NCI-H526 (cell line): ENCODE data around the gene MEGF11.

Experiments
- DNase-seq, 2 experiments: peaks; one replicate each; lab custom pipeline; 2025; lab: John Stamatoyannopoulos, UW

Gene MEGF11

GRCh38 chr15:66239514-66239913 is 14.0 kb downstream of the MEGF11 start:
- no peak for DNase-seq

GRCh38 chr15:66238318-66238717 is 15.2 kb downstream of the MEGF11 start:
- DNase-seq = no peak

GRCh38 chr15:66237513-66238235 is 15.9 kb downstream of the MEGF11 start:
- DNase-seq = no peak

- no peak for DNase-seq
These were observed 16.7 kb downstream of the MEGF11 start for GRCh38 chr15:66236806-66237375.

- no peak for DNase-seq
These were observed 17.7 kb downstream of the MEGF11 start for GRCh38 chr15:66235866-66236265.

GRCh38 chr15:66234798-66235197 is 18.8 kb downstream of the MEGF11 start:
- no peak for DNase-seq

GRCh38 chr15:66233487-66234415 is 19.8 kb downstream of the MEGF11 start:
- no peak for DNase-seq

GRCh38 chr15:66232267-66232625 is 21.3 kb downstream of the MEGF11 start:
- DNase-seq = peak in 1 of 2 experiments; percentile 38

GRCh38 chr15:66231394-66232266 is 21.9 kb downstream of the MEGF11 start:
- no peak for DNase-seq

GRCh38 chr15:66229790-66230465 is 23.6 kb downstream of the MEGF11 start:
- no peak for DNase-seq

- no peak for DNase-seq
These were observed 24.5 kb downstream of the MEGF11 start for GRCh38 chr15:66228807-66229735.

- DNase-seq = no peak
These were observed 26.8 kb downstream of the MEGF11 start for GRCh38 chr15:66226736-66227135.

GRCh38 chr15:66225656-66226274 is 27.8 kb downstream of the MEGF11 start:
- no peak for DNase-seq

- no peak for DNase-seq
These were observed 28.6 kb downstream of the MEGF11 start for GRCh38 chr15:66224946-66225345.

GRCh38 chr15:66222273-66223198 is 31.0 kb downstream of the MEGF11 start:
- DNase-seq = no peak

GRCh38 chr15:66221126-66221525 is 32.4 kb downstream of the MEGF11 start:
- no peak for DNase-seq

- no peak for DNase-seq
These were observed 32.9 kb downstream of the MEGF11 start for GRCh38 chr15:66220601-66221000.

GRCh38 chr15:66219339-66219738 is 34.2 kb downstream of the MEGF11 start:
- DNase-seq = peak; percentile 41 to 67

- DNase-seq = no peak
These were observed 36.7 kb downstream of the MEGF11 start for GRCh38 chr15:66216806-66217205.
